GM21825 (cell line): ENCODE measurements around the gene ARID4B.
A peak's percentile ranks its signal among the peaks of the same experiment; 100 is the strongest.
"Not testable (repeated sequence)": the region's sequence is repeated elsewhere in the genome, so short reads cannot be mapped to it uniquely, and the experiment has no call there.

Source experiments
- ATAC-seq: cut with Tn5 transposase; IDR thresholded peaks from one replicate; pipeline ENCODE4 v1.9.1; 2021; ENCODE audit warnings: mild to moderate bottlenecking, moderate library complexity; ENCODE audit not compliant: unreplicated experiment

Gene ARID4B

GRCh38 chr1:235176486-235176885 lies 151.5 kb downstream of the ARID4B start:
- ATAC-seq: no peak

- ATAC-seq: no peak
Observed at GRCh38 chr1:235169986-235170385, 158.0 kb downstream of the ARID4B start.

GRCh38 chr1:235168375-235168774 lies 159.6 kb downstream of the ARID4B start:
- ATAC-seq: no peak

GRCh38 chr1:235161685-235162327 lies 166.2 kb downstream of the ARID4B start:
- no peak for ATAC-seq

GRCh38 chr1:235160957-235161684 lies 166.9 kb downstream of the ARID4B start, which contains the start of gene RBM34:
TSS of gene RBM34 (minus strand) at chr1:235161250. CDS start at chr1:235161226, 24 bp downstream.
- ATAC-seq: peak; percentile 96

- peak; percentile 22 for ATAC-seq
Observed at GRCh38 chr1:235160383-235160956, 167.5 kb downstream of the ARID4B start.

- ATAC-seq: not testable (repeated sequence)
Observed at GRCh38 chr1:235159930-235160329, 168.0 kb downstream of the ARID4B start.

- not testable (repeated sequence) for ATAC-seq
Observed at GRCh38 chr1:235159284-235159683, 168.7 kb downstream of the ARID4B start.

GRCh38 chr1:235158680-235159079 lies 169.3 kb downstream of the ARID4B start:
- ATAC-seq: no peak

- ATAC-seq: no peak
Observed at GRCh38 chr1:235157150-235157549, 170.8 kb downstream of the ARID4B start.

- ATAC-seq: no peak
Observed at GRCh38 chr1:235156740-235157139, 171.2 kb downstream of the ARID4B start.

- ATAC-seq: no peak
Observed at GRCh38 chr1:235156265-235156664, 171.7 kb downstream of the ARID4B start.

- no peak for ATAC-seq
Observed at GRCh38 chr1:235152235-235152634, 175.7 kb downstream of the ARID4B start.

- ATAC-seq: no peak
Observed at GRCh38 chr1:235151033-235151432, 176.9 kb downstream of the ARID4B start.

- no peak for ATAC-seq
Observed at GRCh38 chr1:235149824-235150223, 178.2 kb downstream of the ARID4B start.

- ATAC-seq: no peak
Observed at GRCh38 chr1:235147269-235147668, 180.7 kb downstream of the ARID4B start.

- ATAC-seq: no peak
Observed at GRCh38 chr1:235145639-235146038, 182.3 kb downstream of the ARID4B start.

- no peak for ATAC-seq
Observed at GRCh38 chr1:235142991-235143390, 185.0 kb downstream of the ARID4B start.

- no peak for ATAC-seq
Observed at GRCh38 chr1:235139315-235139714, 188.7 kb downstream of the ARID4B start.

GRCh38 chr1:235138821-235139220 lies 189.2 kb downstream of the ARID4B start:
- ATAC-seq: no peak

- no peak for ATAC-seq
Observed at GRCh38 chr1:235136111-235136510, 191.9 kb downstream of the ARID4B start.

- ATAC-seq: no peak
Observed at GRCh38 chr1:235134171-235134570, 193.8 kb downstream of the ARID4B start.
